Testis (tissue), 2 donors: ENCODE data around the gene L3MBTL3.

ENCODE experiments used
- POLR2A ChIP-seq: fragments of 450-650 bp; IDR thresholded peaks from one replicate; pipeline ENCODE4 v1.6.1; 2017; ENCODE audit warnings: antibody characterized with exemption, mild to moderate bottlenecking, moderate library complexity
- TF ChIP-seq, protein P1 (sequence below), 3 experiments: fragments of 450-650 bp in 2 of 3; fragments of 200-600 bp in 1 of 3; sonication (generic) in 1 of 3; IDR thresholded peaks; one replicate each; pipeline ENCODE4 v1.5.1; 2016 to 2019; ENCODE audit warnings: antibody characterized with exemption in 3 of 3, mild to moderate bottlenecking in 2 of 3, moderate library complexity in 1 of 3

DNA sequence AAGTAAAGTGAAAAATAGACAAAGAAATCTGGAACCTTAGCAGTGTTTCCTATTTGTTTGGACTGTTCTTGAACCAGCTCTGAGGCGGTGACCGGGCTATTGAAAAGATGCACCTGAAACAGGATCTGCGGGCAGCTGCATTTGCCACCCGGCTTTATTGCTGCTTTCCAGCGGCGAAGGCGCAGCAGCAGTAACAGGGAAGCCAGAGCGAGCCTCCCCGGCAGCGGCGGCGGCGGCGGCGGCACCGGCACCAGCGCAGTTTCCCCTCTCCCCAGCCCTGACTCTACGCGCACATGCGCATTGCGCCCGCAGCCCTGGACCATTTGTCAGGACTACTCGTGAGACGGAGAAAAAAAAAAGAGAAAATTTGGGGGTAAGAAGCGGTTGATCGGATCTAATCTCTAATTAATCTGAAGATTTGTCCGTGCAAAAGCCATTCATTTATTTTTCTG is at the start of gene L3MBTL3:
- TF ChIP-seq, protein P1, sequence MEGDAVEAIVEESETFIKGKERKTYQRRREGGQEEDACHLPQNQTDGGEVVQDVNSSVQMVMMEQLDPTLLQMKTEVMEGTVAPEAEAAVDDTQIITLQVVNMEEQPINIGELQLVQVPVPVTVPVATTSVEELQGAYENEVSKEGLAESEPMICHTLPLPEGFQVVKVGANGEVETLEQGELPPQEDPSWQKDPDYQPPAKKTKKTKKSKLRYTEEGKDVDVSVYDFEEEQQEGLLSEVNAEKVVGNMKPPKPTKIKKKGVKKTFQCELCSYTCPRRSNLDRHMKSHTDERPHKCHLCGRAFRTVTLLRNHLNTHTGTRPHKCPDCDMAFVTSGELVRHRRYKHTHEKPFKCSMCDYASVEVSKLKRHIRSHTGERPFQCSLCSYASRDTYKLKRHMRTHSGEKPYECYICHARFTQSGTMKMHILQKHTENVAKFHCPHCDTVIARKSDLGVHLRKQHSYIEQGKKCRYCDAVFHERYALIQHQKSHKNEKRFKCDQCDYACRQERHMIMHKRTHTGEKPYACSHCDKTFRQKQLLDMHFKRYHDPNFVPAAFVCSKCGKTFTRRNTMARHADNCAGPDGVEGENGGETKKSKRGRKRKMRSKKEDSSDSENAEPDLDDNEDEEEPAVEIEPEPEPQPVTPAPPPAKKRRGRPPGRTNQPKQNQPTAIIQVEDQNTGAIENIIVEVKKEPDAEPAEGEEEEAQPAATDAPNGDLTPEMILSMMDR (IDR thresholded peaks at IDR 0.05), result no peak
- no peak for TF ChIP-seq POLR2A
